Measurements from ENCODE around the gene OSGEP. TPM values are rescaled to one million over a fixed set of nuclear protein-coding genes. Genes with fewer than 3 reads are reported as not detected.
"Not testable (repeated sequence)": the region's sequence is repeated elsewhere in the genome, so short reads cannot be mapped to it uniquely, and the experiment has no call there.

OSGEP gene
- total RNA-seq, 6 donors from 2014 or later = 31.7 to 58.8 (median 48.1) TPM

DNA sequence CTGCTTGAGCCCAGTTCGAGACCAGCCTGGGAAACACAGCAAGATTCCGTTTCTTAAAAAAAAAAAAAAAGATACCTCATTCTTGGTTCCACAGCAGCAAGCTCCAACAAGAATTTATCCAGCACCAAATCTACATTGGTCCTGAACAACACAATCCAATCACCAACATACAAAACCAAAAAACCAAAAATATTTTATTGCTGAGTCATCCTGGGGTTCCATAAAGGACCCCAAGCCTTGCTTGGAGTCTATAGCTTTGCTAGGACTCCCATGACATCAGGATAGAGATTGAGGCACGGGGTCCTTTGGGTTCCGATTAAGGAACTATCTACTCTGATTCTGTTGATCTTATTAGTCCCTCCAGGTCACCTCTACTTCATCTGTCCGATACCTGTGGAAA is 7.7 kb downstream of the OSGEP start:
- no peak for ATAC-seq (ENCODE audit: low FRiP score in 2 of 2)
- DNase-seq = no peak
- Histone ChIP-seq H3K4me1 (no peaks in the 10 kb centered on the region), H3K27ac (no peak overlapping the region), H3K9me3 (no peaks in the 10 kb centered on the region), H3K4me3 (no peak overlapping the region), H3K27me3 (no peaks in the 10 kb centered on the region), H3K36me3 (peaks cover 46 to 71% (median 57%) of the 10 kb centered on the region in 4 donors)
- TF ChIP-seq POLR2AphosphoS5 (IDR thresholded peaks at IDR 0.05) (no peak), EP300 (IDR thresholded peaks at IDR 0.05) (no peak), POLR2A (IDR thresholded peaks at IDR 0.05) (no peak)
- TF ChIP-seq, protein P1, sequence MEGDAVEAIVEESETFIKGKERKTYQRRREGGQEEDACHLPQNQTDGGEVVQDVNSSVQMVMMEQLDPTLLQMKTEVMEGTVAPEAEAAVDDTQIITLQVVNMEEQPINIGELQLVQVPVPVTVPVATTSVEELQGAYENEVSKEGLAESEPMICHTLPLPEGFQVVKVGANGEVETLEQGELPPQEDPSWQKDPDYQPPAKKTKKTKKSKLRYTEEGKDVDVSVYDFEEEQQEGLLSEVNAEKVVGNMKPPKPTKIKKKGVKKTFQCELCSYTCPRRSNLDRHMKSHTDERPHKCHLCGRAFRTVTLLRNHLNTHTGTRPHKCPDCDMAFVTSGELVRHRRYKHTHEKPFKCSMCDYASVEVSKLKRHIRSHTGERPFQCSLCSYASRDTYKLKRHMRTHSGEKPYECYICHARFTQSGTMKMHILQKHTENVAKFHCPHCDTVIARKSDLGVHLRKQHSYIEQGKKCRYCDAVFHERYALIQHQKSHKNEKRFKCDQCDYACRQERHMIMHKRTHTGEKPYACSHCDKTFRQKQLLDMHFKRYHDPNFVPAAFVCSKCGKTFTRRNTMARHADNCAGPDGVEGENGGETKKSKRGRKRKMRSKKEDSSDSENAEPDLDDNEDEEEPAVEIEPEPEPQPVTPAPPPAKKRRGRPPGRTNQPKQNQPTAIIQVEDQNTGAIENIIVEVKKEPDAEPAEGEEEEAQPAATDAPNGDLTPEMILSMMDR (IDR thresholded peaks at IDR 0.05) = no peak
- 88 to 91% methylated on average over 5 of the region's 5 CpGs for WGBS, 2 donors

DNA sequence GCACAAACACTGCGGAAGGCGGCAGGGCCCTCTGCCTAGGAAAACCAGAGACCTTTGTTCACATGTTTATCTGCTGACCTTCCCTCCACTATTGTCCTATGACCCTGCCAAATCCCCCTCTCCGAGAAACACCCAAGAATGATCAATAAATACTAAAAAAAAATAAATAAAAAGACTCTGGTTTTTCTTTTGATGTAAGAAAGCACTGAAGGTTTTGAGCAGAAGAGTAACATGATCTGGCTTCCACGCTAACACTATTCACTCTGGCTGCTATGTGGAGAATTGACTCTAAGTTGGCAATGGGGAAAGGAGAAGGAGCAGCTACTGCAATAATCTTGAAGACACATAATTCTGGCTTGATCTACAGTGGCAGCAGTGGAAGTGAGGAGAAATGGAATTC is 11.0 kb downstream of the OSGEP start:
- not testable (repeated sequence) for H3K4me3 ChIP-seq; DNase-seq; H3K4me1 ChIP-seq; H3K27me3 ChIP-seq; H3K9me3 ChIP-seq; ATAC-seq (ENCODE audit: low FRiP score in 2 of 2)
- Histone ChIP-seq H3K36me3 (peaks cover 21 to 39% (median 32%) of the 10 kb centered on the region in 4 donors), H3K27ac (peak overlapping the region in 1 of 4 donors; percentile 1)
- WGBS, 2 donors = 49 to 85% methylated on average over 3 to 4 of the region's 4 CpGs

DNA sequence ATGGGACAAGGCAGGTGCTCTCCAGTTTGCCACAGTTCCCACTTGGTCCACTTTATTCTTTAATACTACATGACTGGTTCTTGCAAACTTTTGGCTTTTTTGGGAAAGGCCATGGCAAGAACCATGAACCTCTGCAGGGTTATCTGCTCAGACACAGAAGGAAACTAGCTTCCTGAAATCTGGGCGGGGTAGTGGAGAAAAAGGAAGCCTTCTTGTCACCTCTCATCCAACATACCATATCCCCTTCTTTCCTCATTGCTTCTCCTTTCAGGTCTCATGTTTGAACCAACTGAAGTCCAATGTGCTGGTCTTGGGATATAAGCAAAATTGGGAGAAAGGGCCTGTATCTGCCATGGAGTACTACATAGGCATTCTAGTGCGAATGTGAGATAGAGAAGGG is 13.2 kb downstream of the OSGEP start:
- 70 to 76% methylated on average over 2 of the region's 2 CpGs for WGBS, 2 donors
- no peaks in the 10 kb centered on the region for H3K9me3 ChIP-seq
- peaks cover 7 to 17% (median 10%) of the 10 kb centered on the region in 4 donors for H3K36me3 ChIP-seq
- no peak for DNase-seq
- H3K4me1 ChIP-seq = peaks cover 0 to 4% (median 0%) of the 10 kb centered on the region in 4 donors
- H3K27ac ChIP-seq = no peak overlapping the region
- TF ChIP-seq, protein P1 (IDR thresholded peaks at IDR 0.05) = no peak
- ATAC-seq (ENCODE audit: low FRiP score in 2 of 2) = no peak
- H3K4me3 ChIP-seq = no peak overlapping the region
- no peaks in the 10 kb centered on the region for H3K27me3 ChIP-seq

DNA sequence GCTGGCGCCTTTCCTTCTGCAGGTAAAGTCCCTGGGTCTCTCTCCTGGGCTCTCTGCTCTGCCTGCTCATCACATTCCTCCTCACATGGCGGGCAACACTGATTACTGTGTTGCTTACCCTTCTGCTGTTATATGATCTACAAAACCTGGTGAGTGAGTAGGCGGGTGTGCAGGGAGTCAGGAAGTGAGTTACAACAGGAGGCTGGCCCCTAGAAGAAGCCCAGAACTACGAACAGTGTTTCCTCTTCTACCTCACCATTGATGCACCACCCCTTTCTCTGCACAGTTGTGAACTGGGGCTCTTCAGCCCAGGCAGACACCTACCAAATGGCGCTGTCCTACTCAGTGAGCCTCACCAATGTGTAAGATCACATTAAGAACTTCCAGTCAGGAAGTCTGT is 13.7 kb downstream of the OSGEP start:
- no peak for ATAC-seq (ENCODE audit: low FRiP score in 2 of 2)
- H3K36me3 ChIP-seq = peaks cover under 1 to 11% (median 4%) of the 10 kb centered on the region in 4 donors
- H3K27me3 ChIP-seq = no peaks in the 10 kb centered on the region
- no peak for TF ChIP-seq POLR2AphosphoS5 (IDR thresholded peaks at IDR 0.05)
- TF ChIP-seq POLR2A (IDR thresholded peaks at IDR 0.05) = no peak
- no peak for TF ChIP-seq EP300 (IDR thresholded peaks at IDR 0.05)
- TF ChIP-seq, protein P1 (IDR thresholded peaks at IDR 0.05) = no peak
- H3K4me1 ChIP-seq = peaks cover 0 to 4% (median 0%) of the 10 kb centered on the region in 4 donors
- no peak for DNase-seq
- H3K9me3 ChIP-seq = no peaks in the 10 kb centered on the region
- 68 to 70% methylated on average over 5 of the region's 5 CpGs for WGBS, 2 donors
- H3K27ac ChIP-seq = no peak overlapping the region
- H3K4me3 ChIP-seq = no peak overlapping the region

DNA sequence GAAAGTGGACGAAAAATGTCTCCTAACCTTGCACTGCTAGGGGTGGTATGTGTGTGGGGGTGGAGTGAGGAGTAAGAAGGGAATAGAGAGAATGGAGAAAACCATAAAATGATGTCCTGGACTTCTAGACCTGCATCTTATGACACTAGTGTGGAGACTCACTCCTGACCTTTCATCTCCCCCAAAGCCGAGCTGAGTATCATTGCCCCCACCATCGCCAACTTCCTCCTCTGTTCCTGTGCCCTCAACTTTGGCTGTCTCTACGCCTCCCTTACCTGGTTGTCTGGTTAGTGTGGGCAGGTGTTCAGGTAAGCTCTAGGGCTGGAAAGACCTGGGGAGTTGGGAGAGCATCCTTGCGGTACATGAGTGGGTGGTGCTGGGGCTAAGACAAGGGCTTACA is 14.1 kb downstream of the OSGEP start:
- WGBS, 2 donors = 84 to 87% methylated on average over 4 to 5 of the region's 5 CpGs
- H3K4me3 ChIP-seq = no peak overlapping the region

More for the DNA sequence above, 14.1 kb downstream of the OSGEP start:
- Histone ChIP-seq H3K27ac (no peak overlapping the region), H3K4me1 (peaks cover 0 to 4% (median 0%) of the 10 kb centered on the region in 4 donors), H3K9me3 (no peaks in the 10 kb centered on the region), H3K36me3 (peaks cover 0 to 9% (median under 1%) of the 10 kb centered on the region in 4 donors), H3K27me3 (no peaks in the 10 kb centered on the region)
- DNase-seq (no peak), ATAC-seq (ENCODE audit: low FRiP score in 2 of 2) (no peak)
- TF ChIP-seq POLR2A (IDR thresholded peaks at IDR 0.05) (no peak), EP300 (IDR thresholded peaks at IDR 0.05) (no peak), POLR2AphosphoS5 (IDR thresholded peaks at IDR 0.05) (no peak)
- TF ChIP-seq, protein P1 (IDR thresholded peaks at IDR 0.05) = no peak
